ENCODE measurements around the gene PHACTR1.
"Not testable (repeated sequence)": the region's sequence is repeated elsewhere in the genome, so short reads cannot be mapped to it uniquely, and the experiment has no call there.

The PHACTR1 gene

DNA sequence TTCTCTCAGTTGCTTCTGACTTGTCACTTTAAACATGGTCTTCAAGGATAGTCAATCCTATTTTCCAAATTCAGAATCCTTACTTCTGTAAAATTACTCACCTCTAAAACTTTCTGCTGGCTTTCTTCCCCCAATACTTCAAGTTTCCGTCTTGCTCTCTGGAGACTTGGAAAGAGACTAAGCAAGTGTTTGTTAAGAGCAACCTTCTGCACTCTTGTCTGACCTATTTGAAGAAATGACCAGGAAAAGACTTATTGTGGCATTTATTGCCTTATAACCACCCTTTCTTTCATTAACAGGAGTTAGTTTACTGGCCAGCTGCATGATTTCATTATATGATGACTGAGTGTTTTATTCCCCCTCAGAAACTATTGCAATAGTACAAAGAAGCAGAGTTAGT is 430.8 kb downstream of the PHACTR1 start:
- in situ Hi-C loops (cut with MboI; ENCODE audit: low pct_unique_long_range_greater_than_20kb, low sequenced_read_pairs): no loop called here
- DNase-seq: no peak

DNA sequence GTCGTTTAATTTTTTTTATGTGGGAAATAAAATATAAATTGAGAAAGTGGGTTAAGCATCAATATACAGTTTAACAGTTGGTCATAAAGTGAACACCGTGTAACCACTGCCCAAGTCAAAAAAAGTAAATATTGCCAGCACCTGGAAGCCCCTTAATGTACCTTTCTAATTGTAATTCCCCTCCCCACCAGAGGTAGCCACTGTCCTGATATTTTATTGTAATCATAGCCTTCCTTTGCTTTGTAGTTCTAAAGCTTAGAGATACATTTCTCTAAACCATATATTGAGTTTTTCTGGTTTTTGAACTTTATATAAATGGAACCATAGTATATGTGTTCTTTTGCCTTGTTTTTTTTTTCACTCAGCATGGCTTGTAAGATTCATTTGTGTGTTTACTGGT is 431.2 kb downstream of the PHACTR1 start:
- in situ Hi-C loops (cut with MboI; ENCODE audit: low pct_unique_long_range_greater_than_20kb, low sequenced_read_pairs): no loop called here
- DNase-seq: no peak

- in situ Hi-C loops (cut with MboI; ENCODE audit: low pct_unique_long_range_greater_than_20kb, low sequenced_read_pairs): no loop called here
- no peak for DNase-seq
Measured at GRCh38 chr6:13152764-13153163, 436.2 kb downstream of the PHACTR1 start.

DNA sequence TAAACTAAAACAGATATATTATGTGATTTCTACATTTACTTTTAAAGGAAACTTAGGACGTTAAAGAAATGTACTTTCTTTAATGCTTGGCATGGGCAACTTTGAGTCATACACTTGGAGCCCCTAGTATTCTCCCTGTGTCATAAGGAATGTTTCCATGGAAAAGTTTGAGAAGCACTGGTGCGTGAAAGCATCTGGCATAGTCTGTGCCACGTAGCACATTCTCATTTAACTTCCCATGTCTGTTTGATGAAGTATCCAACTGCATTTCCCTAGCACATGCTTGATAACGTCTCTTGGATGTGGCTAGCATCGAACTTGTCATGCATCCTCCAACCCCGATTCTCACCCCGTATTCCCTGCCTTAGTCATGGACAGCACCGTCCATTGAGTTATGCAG is 439.8 kb downstream of the PHACTR1 start:
- no peak for DNase-seq
- in situ Hi-C loops (cut with MboI; ENCODE audit: low pct_unique_long_range_greater_than_20kb, low sequenced_read_pairs): no loop called here

DNA sequence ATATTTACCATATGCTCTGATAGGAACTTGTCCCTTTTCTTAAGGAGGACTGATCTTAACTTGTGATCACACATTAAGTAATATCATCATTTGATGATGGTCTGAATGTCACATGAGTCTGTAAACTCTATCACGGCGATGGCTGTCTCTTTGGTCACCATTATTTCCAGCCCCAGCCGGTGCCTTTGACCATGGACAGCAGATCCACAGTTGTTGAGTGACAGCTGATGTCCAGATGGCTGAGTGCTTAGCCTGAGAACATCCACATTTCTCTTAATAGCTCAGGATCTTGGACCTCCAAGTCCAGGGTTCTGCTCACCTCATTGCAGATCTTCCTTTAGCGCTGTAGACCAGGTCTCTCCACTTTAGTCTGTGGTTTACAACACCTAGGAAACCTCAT is 440.7 kb downstream of the PHACTR1 start:
- no peak for DNase-seq
- in situ Hi-C loops (cut with MboI; ENCODE audit: low pct_unique_long_range_greater_than_20kb, low sequenced_read_pairs): no loop called here

- DNase-seq: peak; percentile 67
- in situ Hi-C loops (cut with MboI; ENCODE audit: low pct_unique_long_range_greater_than_20kb, low sequenced_read_pairs): no loop called here
Measured at GRCh38 chr6:13159300-13159699, 442.7 kb downstream of the PHACTR1 start.

DNA sequence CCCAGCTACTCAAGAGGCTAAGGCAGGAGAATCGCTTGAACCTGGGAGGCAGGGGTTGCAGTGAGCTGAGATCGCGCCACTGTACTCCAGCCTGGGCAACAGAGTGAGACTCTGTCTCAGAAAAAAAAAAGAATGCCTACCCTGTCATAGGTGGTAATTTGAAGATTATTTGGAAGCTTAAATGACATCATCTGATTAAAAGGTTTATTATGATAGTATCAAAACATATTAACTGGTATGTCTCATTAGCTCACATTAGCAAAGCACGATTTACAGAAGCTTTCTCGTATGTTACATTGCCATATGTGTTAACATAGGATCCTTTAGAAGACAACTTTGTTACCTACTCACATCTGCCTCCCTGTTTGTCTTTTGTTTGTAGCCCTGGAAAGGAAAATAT is 443.3 kb downstream of the PHACTR1 start:
- DNase-seq; in situ Hi-C loops (cut with MboI; ENCODE audit: low pct_unique_long_range_greater_than_20kb, low sequenced_read_pairs): not testable (repeated sequence)

GRCh38 chr6:13163161-13163944 is 446.8 kb downstream of the PHACTR1 start:
- DNase-seq: peak; percentile 64
- in situ Hi-C loops (cut with MboI; ENCODE audit: low pct_unique_long_range_greater_than_20kb, low sequenced_read_pairs): no loop called here

DNA sequence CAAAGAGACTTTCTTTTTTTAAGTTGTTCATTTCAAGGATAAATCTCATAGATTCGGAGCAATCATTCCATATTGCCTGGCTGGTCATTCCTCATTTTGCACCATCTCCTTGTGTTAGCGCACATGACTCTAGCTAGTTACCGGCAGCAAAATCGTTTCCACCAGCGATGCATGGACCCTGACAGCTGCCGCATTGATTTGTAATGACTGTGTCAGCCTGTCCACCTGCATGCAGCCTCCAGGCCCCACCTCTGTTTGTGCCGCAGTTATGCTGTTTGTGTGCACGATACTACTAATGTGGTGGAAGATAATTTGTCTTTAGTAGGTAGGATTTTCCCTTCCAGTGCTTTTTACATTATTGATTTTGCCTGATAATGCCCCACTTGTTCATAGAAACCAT is 447.7 kb downstream of the PHACTR1 start:
- in situ Hi-C loops (cut with MboI; ENCODE audit: low pct_unique_long_range_greater_than_20kb, low sequenced_read_pairs): no loop called here
- no peak for DNase-seq

DNA sequence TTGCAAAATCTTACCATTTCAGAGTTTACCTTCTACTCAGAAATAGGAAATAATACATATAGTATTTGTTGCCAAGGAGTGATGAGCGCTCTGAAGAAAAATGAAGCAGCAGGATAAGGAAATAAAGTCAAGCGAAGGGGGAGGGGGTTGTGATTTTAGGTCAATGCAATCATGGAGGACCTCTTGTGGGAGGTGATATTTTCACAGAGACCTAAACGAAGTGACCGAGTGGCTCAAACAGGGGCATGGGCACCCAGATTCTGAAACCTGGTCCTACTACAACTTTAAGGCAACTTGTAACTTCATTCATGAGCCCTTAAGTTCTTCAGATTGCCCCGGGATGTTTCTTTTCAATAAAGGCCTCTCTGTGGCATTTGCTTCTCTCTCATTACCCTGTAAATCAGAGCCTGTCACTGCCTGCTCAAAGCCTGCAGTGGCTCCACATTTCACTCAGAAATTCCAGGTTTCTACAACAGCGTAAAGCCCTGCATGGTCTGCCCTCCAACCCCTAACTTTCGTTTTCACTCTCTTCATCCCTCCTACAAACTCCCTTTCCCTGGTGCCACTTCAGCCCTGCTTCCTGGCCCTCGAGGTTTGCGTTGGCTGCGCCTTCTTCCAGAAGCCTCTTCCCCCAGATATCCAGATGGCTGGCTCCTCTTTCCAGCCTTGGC is 449.1 kb downstream of the PHACTR1 start:
- in situ Hi-C loops (cut with MboI; ENCODE audit: low pct_unique_long_range_greater_than_20kb, low sequenced_read_pairs): no loop called here

DNA sequence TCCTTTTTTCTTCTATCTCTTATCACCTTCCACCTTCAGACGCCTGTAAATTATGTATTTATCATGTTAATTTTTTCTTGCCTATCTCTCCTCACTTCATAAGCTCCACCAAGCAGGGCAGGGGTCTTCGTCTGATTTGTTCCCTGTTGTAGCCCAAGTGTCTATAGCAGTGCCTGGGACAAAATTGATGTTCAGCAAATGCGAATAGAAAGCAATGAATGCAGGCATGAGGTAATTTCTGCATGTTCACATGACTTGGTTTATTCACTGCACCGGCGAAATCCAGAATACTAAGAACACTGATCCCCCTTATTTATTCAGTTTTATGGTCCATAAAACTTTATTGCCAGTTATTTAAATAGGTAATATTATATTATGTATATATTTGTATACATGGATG is 449.7 kb downstream of the PHACTR1 start:
- DNase-seq: no peak
- in situ Hi-C loops (cut with MboI; ENCODE audit: low pct_unique_long_range_greater_than_20kb, low sequenced_read_pairs): no loop called here

More for the DNA sequence above, 449.1 kb downstream of the PHACTR1 start:
- no peak for DNase-seq

DNA sequence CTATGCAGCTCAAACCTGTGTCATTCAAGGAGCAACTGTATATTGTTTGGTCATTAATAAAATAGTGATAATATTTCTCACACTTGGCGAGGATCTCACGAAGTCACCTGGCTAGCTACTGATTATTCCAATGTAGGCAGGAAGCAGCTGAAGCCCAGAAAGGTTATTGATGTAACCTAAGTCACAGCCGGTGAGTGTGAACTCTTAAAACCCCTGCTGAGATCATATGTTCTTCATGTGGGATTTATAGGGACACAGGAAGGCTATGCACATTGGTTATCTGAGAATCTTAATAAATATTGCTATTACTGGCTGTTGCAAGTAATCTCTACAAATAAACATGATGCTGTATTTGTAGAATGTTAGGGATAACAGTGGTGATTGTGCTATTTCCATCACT is 450.3 kb downstream of the PHACTR1 start:
- in situ Hi-C loops (cut with MboI; ENCODE audit: low pct_unique_long_range_greater_than_20kb, low sequenced_read_pairs): no loop called here
- DNase-seq: no peak

GRCh38 chr6:13172291-13172690 is 455.7 kb downstream of the PHACTR1 start:
- no peak for DNase-seq
- in situ Hi-C loops (cut with MboI; ENCODE audit: low pct_unique_long_range_greater_than_20kb, low sequenced_read_pairs): no loop called here

GRCh38 chr6:13175087-13175486 is 458.5 kb downstream of the PHACTR1 start:
- in situ Hi-C loops (cut with MboI; ENCODE audit: low pct_unique_long_range_greater_than_20kb, low sequenced_read_pairs): no loop called here
- no peak for DNase-seq

DNA sequence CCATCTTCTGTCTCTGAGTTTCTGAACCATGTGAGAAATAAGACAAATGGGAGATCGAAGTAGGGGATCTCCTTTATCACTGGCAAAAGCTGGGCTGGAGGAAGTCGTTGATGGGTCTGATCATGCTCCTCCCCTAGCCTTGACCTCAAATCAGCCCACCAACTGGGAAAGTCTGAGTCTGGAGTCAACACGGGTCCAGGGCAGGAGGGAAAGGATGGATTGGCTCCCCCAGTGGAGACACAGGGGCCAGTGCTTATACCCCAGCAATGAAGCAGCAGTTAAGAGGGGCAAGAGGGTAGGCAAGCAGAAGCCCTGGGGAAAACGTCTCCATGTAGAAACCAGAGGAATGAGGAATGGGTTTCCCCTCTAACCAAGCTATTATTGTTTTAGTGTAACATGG is 459.2 kb downstream of the PHACTR1 start:
- in situ Hi-C loops (cut with MboI; ENCODE audit: low pct_unique_long_range_greater_than_20kb, low sequenced_read_pairs): no loop called here
- no peak for DNase-seq

- in situ Hi-C loops (cut with MboI; ENCODE audit: low pct_unique_long_range_greater_than_20kb, low sequenced_read_pairs): no loop called here
- DNase-seq: no peak
Measured at GRCh38 chr6:13177664-13178063, 461.1 kb downstream of the PHACTR1 start.

- in situ Hi-C loops (cut with MboI; ENCODE audit: low pct_unique_long_range_greater_than_20kb, low sequenced_read_pairs): no loop called here
- peak; percentile 55 for DNase-seq
Measured at GRCh38 chr6:13178107-13178506, 461.5 kb downstream of the PHACTR1 start.

DNA sequence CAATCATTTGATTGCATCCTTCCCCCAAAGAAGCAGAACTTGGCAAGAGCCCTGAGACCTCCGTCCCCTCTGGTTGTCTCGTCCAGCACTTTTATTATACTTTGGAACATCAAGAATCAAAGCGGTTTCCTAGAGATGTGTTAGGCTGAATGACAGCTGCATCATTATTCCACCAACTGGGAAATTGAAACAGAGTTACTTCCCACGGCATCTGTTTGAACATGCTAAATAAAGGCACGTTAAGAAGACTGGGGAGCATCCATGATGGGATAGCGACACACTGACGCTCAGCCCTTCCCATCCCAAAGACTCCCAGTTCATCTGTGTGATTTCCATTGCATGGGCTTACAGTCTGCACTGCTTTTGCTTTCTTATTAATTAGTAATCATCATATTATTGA is 464.0 kb downstream of the PHACTR1 start:
- no peak for DNase-seq
- in situ Hi-C loops (cut with MboI; ENCODE audit: low pct_unique_long_range_greater_than_20kb, low sequenced_read_pairs): no loop called here

GRCh38 chr6:13181393-13181792 is 464.8 kb downstream of the PHACTR1 start:
- no peak for DNase-seq
- in situ Hi-C loops (cut with MboI; ENCODE audit: low pct_unique_long_range_greater_than_20kb, low sequenced_read_pairs): no loop called here

DNA sequence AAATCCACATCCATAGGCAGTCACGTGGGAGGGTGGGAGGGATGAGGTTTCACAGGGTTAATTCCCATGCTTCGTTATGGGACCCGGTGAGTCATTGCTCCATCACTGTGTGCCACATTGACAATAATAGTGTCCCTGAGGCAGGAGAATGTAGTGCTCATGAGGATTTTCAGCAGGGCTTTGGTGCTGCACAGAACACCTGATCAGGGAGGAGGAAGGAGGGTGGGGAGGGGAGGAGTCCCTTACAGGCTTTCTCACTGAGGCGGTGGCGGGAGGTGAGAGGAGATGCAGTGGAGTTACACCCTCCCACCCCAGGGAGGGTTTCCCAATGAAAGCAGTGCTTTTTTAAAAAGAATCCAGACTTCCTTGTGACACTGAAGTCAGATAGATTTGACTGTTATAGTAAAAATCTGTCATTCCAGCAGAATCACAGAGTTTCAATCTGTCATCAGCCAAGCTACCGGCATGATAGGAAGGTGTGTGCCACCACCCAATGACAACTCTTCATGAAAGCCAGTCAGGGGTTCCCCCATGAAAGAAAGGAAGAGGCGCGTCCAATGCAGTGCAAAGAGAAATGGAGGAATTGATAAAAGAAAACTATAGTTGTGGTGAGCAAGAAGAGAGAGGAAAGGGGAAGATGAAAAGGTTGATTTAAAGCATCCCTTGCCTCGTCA is 467.0 kb downstream of the PHACTR1 start:
- in situ Hi-C loops (cut with MboI; ENCODE audit: low pct_unique_long_range_greater_than_20kb, low sequenced_read_pairs): no loop called here
- DNase-seq: no peak
